A673 (cell line): ENCODE data around the gene GABBR1. TPM values are rescaled to one million over a fixed set of nuclear protein-coding genes. Genes with fewer than 3 reads are reported as not detected.

ENCODE experiments used
- BruUV-seq: library from RNA; stranded (reverse); fragments of 400-500 nt; replicated peaks from 2 replicates; lab custom pipeline; 2021; lab: Mats Ljungman, UMichigan
- CTCF ChIA-PET: fragments of 300-600 bp; sonication (Branson Sonifier 250); formaldehyde crosslinking; loops from one replicate; lab custom pipeline; 2022; ENCODE audit warnings: antibody characterized with exemption; lab: Charles Lee
- POLR2A ChIA-PET: fragments of 300-600 bp; sonication (Branson Sonifier 250); formaldehyde crosslinking; loops from one replicate; lab custom pipeline; 2022; ENCODE audit warnings: antibody characterized with exemption; ENCODE audit not compliant: low non-redundant PET; lab: Charles Lee
- DNase-seq: peaks from one replicate; pipeline ENCODE4 v3.0.0-alpha.2; 2015; ENCODE audit warnings: low spot score
- H3K27ac ChIP-seq: fragments of 200-600 bp; sonication (generic); 2 replicates; pipeline ENCODE4 v1.5.1; 2016; ENCODE audit warnings: mixed run types, low read depth, mild to moderate bottlenecking, mixed read lengths, antibody characterized with exemption, low read length; ENCODE audit not compliant: poor library complexity, severe bottlenecking
- H3K27me3 ChIP-seq: fragments of 200-600 bp; sonication (generic); replicated peaks from 2 replicates; pipeline ENCODE4 v1.6.1; 2017; ENCODE audit warnings: mixed run types, low read depth, mild to moderate bottlenecking, mixed read lengths, antibody characterized with exemption, low read length; ENCODE audit not compliant: insufficient read depth, poor library complexity
- H3K36me3 ChIP-seq: fragments of 200-600 bp; sonication (generic); 2 replicates; pipeline ENCODE4 v1.6.1; 2016; ENCODE audit warnings: mixed run types, mild to moderate bottlenecking, mixed read lengths, antibody characterized with exemption, low read length; ENCODE audit not compliant: insufficient read depth, poor library complexity, severe bottlenecking
- H3K4me1 ChIP-seq: fragments of 200-600 bp; sonication (generic); 2 replicates; pipeline ENCODE4 v1.6.1; 2017; ENCODE audit warnings: mixed run types, mild to moderate bottlenecking, mixed read lengths, antibody characterized with exemption, low read length; ENCODE audit not compliant: insufficient read depth, poor library complexity, severe bottlenecking
- H3K4me3 ChIP-seq: fragments of 200-600 bp; sonication (generic); 2 replicates; pipeline ENCODE4 v1.5.1; 2016; ENCODE audit warnings: low read depth, mixed run types, mild to moderate bottlenecking, mixed read lengths, low read length; ENCODE audit not compliant: poor library complexity, severe bottlenecking
- H3K9me3 ChIP-seq: fragments of 200-600 bp; sonication (generic); 2 replicates; pipeline ENCODE4 v1.6.1; 2016; ENCODE audit warnings: mixed run types, low read depth, mild to moderate bottlenecking, mixed read lengths, antibody characterized with exemption, low read length; ENCODE audit not compliant: poor library complexity, severe bottlenecking
- EZH2 ChIP-seq: fragments of 200-600 bp; sonication (generic); IDR thresholded peaks from 2 replicates; pipeline ENCODE4 v1.6.1; 2017; ENCODE audit warnings: borderline replicate concordance, low read depth, mild to moderate bottlenecking, mixed read lengths, antibody characterized with exemption, low read length; ENCODE audit not compliant: poor library complexity, severe bottlenecking
- intact Hi-C: fragments of 100-400 bp; cut with micrococcal nuclease; formaldehyde crosslinking; loops from one replicate; pipeline ENCODE4 v1.10.0; 2022; ENCODE audit not compliant: unreplicated experiment
- total RNA-seq: library from RNA; stranded (reverse); gene quantifications from 2 replicates; pipeline ENCODE4 v1.2.3, GENCODE V29; 2021
- TF ChIP-seq, protein P1 (sequence below): fragments of 300-800, 200-600 bp; sonication (generic); conservative IDR thresholded peaks from 2 replicates; pipeline ENCODE4 v1.5.1; 2017; ENCODE audit warnings: low read depth, mild to moderate bottlenecking, antibody characterized with exemption, low read length, moderate library complexity, mixed read lengths

The GABBR1 gene
- total RNA-seq, 1 experiment from 2014 or later, result 81.3 TPM

- Histone ChIP-seq H3K27ac (no peak overlapping the region), H3K27me3 (no peaks in the 10 kb centered on the region), H3K4me3 (no peak overlapping the region), H3K36me3 (no peaks in the 10 kb centered on the region), H3K9me3 (no peaks in the 10 kb centered on the region), H3K4me1 (no peaks in the 10 kb centered on the region)
- no peak for DNase-seq
- ChIA-PET CTCF (interaction anchor here (0.6 kb wide), 1 partner anchor 10 kb away, joined by 4 read pairs; no protein-coding TSS in a partner anchor), POLR2A (no interaction called here)
- intact Hi-C loops, result no loop called here
- no TSS peak for BruUV-seq
- TF ChIP-seq, protein P1, sequence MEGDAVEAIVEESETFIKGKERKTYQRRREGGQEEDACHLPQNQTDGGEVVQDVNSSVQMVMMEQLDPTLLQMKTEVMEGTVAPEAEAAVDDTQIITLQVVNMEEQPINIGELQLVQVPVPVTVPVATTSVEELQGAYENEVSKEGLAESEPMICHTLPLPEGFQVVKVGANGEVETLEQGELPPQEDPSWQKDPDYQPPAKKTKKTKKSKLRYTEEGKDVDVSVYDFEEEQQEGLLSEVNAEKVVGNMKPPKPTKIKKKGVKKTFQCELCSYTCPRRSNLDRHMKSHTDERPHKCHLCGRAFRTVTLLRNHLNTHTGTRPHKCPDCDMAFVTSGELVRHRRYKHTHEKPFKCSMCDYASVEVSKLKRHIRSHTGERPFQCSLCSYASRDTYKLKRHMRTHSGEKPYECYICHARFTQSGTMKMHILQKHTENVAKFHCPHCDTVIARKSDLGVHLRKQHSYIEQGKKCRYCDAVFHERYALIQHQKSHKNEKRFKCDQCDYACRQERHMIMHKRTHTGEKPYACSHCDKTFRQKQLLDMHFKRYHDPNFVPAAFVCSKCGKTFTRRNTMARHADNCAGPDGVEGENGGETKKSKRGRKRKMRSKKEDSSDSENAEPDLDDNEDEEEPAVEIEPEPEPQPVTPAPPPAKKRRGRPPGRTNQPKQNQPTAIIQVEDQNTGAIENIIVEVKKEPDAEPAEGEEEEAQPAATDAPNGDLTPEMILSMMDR, result no peak
- no peak for TF ChIP-seq EZH2
Observed at GRCh38 chr6:29671026-29671425, 38.0 kb upstream of the GABBR1 start.

- DNase-seq, result no peak
- no peaks in the 10 kb centered on the region for H3K4me1 ChIP-seq
- H3K27me3 ChIP-seq, result no peaks in the 10 kb centered on the region
- H3K9me3 ChIP-seq, result no peaks in the 10 kb centered on the region
- no peak overlapping the region for H3K27ac ChIP-seq
- ChIA-PET CTCF (interaction anchor here (1.7 kb wide), 1 partner anchor 17 kb away, joined by 6 read pairs; no protein-coding TSS in a partner anchor), POLR2A (no interaction called here)
- no peak for TF ChIP-seq EZH2
- TF ChIP-seq, protein P1, result no peak
- no peak overlapping the region for H3K4me3 ChIP-seq
- H3K36me3 ChIP-seq, result no peaks in the 10 kb centered on the region
- BruUV-seq, result no TSS peak
- intact Hi-C loops, result no loop called here
Observed at GRCh38 chr6:29667158-29667557, 34.2 kb upstream of the GABBR1 start.

DNA sequence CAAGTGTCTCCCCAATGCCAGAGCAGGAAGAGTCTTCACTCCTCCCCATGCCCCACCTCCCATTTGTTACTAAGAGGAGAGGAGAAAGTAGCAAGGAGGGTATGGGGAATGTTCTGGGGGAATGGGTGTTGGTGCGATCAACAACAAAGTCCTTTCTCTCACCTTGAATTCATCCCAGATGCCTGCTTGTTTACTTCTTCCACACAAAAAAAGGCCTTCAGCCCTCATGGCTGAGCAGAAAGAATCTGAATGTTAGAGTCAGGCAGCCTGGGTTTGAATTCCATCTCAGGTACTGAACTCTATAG lies 33.8 kb upstream of the GABBR1 start:
- H3K27ac ChIP-seq, result no peak overlapping the region

More for the DNA sequence above, 33.8 kb upstream of the GABBR1 start:
- BruUV-seq, result no TSS peak
- Histone ChIP-seq H3K4me1 (no peaks in the 10 kb centered on the region), H3K27me3 (no peaks in the 10 kb centered on the region), H3K4me3 (no peak overlapping the region), H3K9me3 (no peaks in the 10 kb centered on the region), H3K36me3 (no peaks in the 10 kb centered on the region)
- ChIA-PET POLR2A (no interaction called here), CTCF (interaction anchor here (1.2 to 1.7 kb wide), 2 partner anchors 12 to 17 kb away, joined by 3 to 6 read pairs; no protein-coding TSS in a partner anchor)
- TF ChIP-seq, protein P1, result no peak
- no peak for TF ChIP-seq EZH2
- DNase-seq, result no peak
- intact Hi-C loops, result no loop called here
